A549 (cell line): ENCODE results near the gene NCOA3. TPM values are rescaled to one million over a fixed set of nuclear protein-coding genes. Genes with fewer than 3 reads are reported as not detected.
A peak's percentile ranks its signal among the peaks of the same experiment; 100 is the strongest.

Experiments
- ATAC-seq, 2 experiments: fragments of 200-7000 bp in 1 of 2; fragments of >200 bp in 1 of 2; cut with Nextera tagmentation in 1 of 2; cut with Tn5 transposase in 1 of 2; 3 replicates each; pipeline versions ENCODE4 v1.8.0 to v1.9.1; 2018 to 2020; ENCODE audit warnings: mild to moderate bottlenecking in 1 of 2, moderate library complexity in 1 of 2
- CTCF ChIA-PET: fragments of 300-600 bp; sonication (Branson Sonifier 250); formaldehyde crosslinking; extraction: SDS; loops from one replicate; lab custom pipeline; 2021; ENCODE audit warnings: antibody characterized with exemption, inconsistent platforms; lab: Yijun Ruan, JAX
- POLR2A ChIA-PET: fragments of 350-600 bp; formaldehyde crosslinking; extraction: SDS; loops from one replicate; lab custom pipeline; 2021; ENCODE audit warnings: antibody characterized with exemption, inconsistent platforms; lab: Yijun Ruan, JAX
- DNase-seq, 2 experiments: peaks; one replicate each; pipeline versions ENCODE4 v3.0.0 to v3.0.0-alpha.2; 2011 to 2016; ENCODE audit warnings: low read depth in 1 of 2, low spot score in 1 of 2
- FAIRE-seq: peaks from 2 replicates; lab custom pipeline; 2011; peaks lifted over from hg19 to GRCh38; lab: Jason Lieb, UNC
- H3K27ac ChIP-seq, 2 experiments: fragments of >200 bp; sonication (Bioruptor Twin); formaldehyde crosslinking; 3 replicates each; pipeline ENCODE4 v1.5.1; 2016 to 2017
- H3K4me1 ChIP-seq: fragments of >200 bp; sonication (Bioruptor Twin); formaldehyde crosslinking; 3 replicates; pipeline ENCODE4 v1.6.1; 2016
- H3K4me2 ChIP-seq: fragments of >200 bp; sonication (Bioruptor Twin); formaldehyde crosslinking; 3 replicates; pipeline ENCODE4 v1.6.1; 2016
- H3K4me3 ChIP-seq: fragments of >200 bp; sonication (Bioruptor Twin); formaldehyde crosslinking; 3 replicates; pipeline ENCODE4 v1.5.1; 2016
- H3K9me3 ChIP-seq: fragments of >200 bp; sonication (Bioruptor Twin); formaldehyde crosslinking; 3 replicates; pipeline ENCODE4 v1.6.1; 2016
- CEBPB ChIP-seq, 2 experiments: fragments of >200 bp in 1 of 2; sonication (Bioruptor Twin) in 1 of 2; formaldehyde crosslinking in 1 of 2; IDR thresholded peaks; 2 replicates each; pipeline ENCODE4 v1.6.1; 2012 to 2016
- CHD2 ChIP-seq: fragments of 150-350 bp; IDR thresholded peaks from 2 replicates; pipeline ENCODE4 v1.6.1; 2014; ENCODE audit warnings: low read length; ENCODE audit not compliant: partially characterized antibody
- CHD4 ChIP-seq: fragments of 200-600 bp; sonication (generic); IDR thresholded peaks from 2 replicates; pipeline ENCODE4 v1.6.1; 2016; ENCODE audit warnings: antibody characterized with exemption, mild to moderate bottlenecking, borderline replicate concordance
- EHF ChIP-seq: fragments of 250-450 bp; sonication (Bioruptor Pico); IDR thresholded peaks from 2 replicates; pipeline ENCODE4 v1.5.0; 2020; ENCODE audit warnings: mild to moderate bottlenecking
- EHMT2 ChIP-seq: fragments of 200-600 bp; sonication (generic); IDR thresholded peaks from 2 replicates; pipeline ENCODE4 v1.6.1; 2016; ENCODE audit warnings: antibody characterized with exemption, low read depth, mild to moderate bottlenecking, moderate library complexity
- FOXS1 ChIP-seq: fragments of 250-450 bp; sonication (Bioruptor Pico); IDR thresholded peaks from 2 replicates; pipeline ENCODE4 v1.5.0; 2020; ENCODE audit warnings: mild to moderate bottlenecking, moderate library complexity
- GATA3 ChIP-seq: IDR thresholded peaks from 2 replicates; pipeline ENCODE4 v1.6.1; 2012; ENCODE audit warnings: borderline replicate concordance
- HOXB13 ChIP-seq: fragments of 250-450 bp; sonication (Bioruptor Pico); IDR thresholded peaks from 2 replicates; pipeline ENCODE4 v1.5.0; 2020; ENCODE audit warnings: low read depth, mild to moderate bottlenecking, moderate library complexity
- JUN ChIP-seq, 2 experiments: fragments of >200 bp; sonication (Bioruptor Twin); formaldehyde crosslinking; IDR thresholded peaks; 2 replicates in 1 of 2; 3 replicates in 1 of 2; pipeline ENCODE4 v1.6.1; 2016 to 2017
- KDM5A ChIP-seq: fragments of 200-600 bp; sonication (generic); IDR thresholded peaks from 2 replicates; pipeline ENCODE4 v1.6.1; 2016; ENCODE audit warnings: antibody characterized with exemption, mild to moderate bottlenecking
- MAFK ChIP-seq: fragments of 450-650 bp; IDR thresholded peaks from 2 replicates; pipeline ENCODE4 v1.6.1; 2014; ENCODE audit not compliant: partially characterized antibody
- MAX ChIP-seq: IDR thresholded peaks from 2 replicates; pipeline ENCODE4 v1.6.1; 2012
- MAZ ChIP-seq: fragments of 150-350 bp; IDR thresholded peaks from 2 replicates; pipeline ENCODE4 v1.6.1; 2014; ENCODE audit warnings: antibody characterized with exemption, low read depth, low read length, borderline replicate concordance
- NPAS2 ChIP-seq: fragments of 250-450 bp; sonication (Bioruptor Pico); IDR thresholded peaks from 2 replicates; pipeline ENCODE4 v1.8.0; 2022; ENCODE audit warnings: mild to moderate bottlenecking, moderate library complexity, borderline replicate concordance
- NR3C1 ChIP-seq: fragments of >200 bp; sonication (Bioruptor Twin); formaldehyde crosslinking; IDR thresholded peaks from 3 replicates; pipeline ENCODE4 v1.6.1; 2017
- PHF8 ChIP-seq: fragments of 200-600 bp; sonication (generic); IDR thresholded peaks from 2 replicates; pipeline ENCODE4 v1.6.1; 2016; ENCODE audit warnings: low read depth, mild to moderate bottlenecking, antibody characterized with exemption, moderate library complexity, borderline replicate concordance
- POLR2A ChIP-seq: IDR thresholded peaks from 2 replicates; pipeline ENCODE4 v1.6.1; 2012; ENCODE audit warnings: mild to moderate bottlenecking, low read length
- RAD21 ChIP-seq, 2 experiments: fragments of >200 bp in 1 of 2; sonication (Bioruptor Twin) in 1 of 2; formaldehyde crosslinking in 1 of 2; IDR thresholded peaks in 1 of 2; conservative IDR thresholded peaks in 1 of 2; 2 replicates in 1 of 2; 3 replicates in 1 of 2; pipeline ENCODE4 v1.6.1; 2012 to 2018; ENCODE audit warnings: inconsistent platforms in 1 of 2
- RCOR1 ChIP-seq: fragments of 150-350 bp; IDR thresholded peaks from 2 replicates; pipeline ENCODE4 v1.6.1; 2014; ENCODE audit warnings: antibody characterized with exemption, low read length, low read depth
- RFX5 ChIP-seq: fragments of 450-650 bp; IDR thresholded peaks from 2 replicates; pipeline ENCODE4 v1.7.1; 2014; ENCODE audit warnings: antibody characterized with exemption, mild to moderate bottlenecking, moderate library complexity
- RNF2 ChIP-seq: fragments of 200-600 bp; sonication (generic); IDR thresholded peaks from 2 replicates; pipeline ENCODE4 v1.6.1; 2016; ENCODE audit warnings: low read depth, mild to moderate bottlenecking, antibody characterized with exemption, moderate library complexity, borderline replicate concordance
- SREBF2 ChIP-seq: fragments of 450-650 bp; IDR thresholded peaks from 2 replicates; pipeline ENCODE4 v1.6.1; 2014; ENCODE audit warnings: mild to moderate bottlenecking, moderate library complexity
- TFCP2L1 ChIP-seq: fragments of 250-450 bp; sonication (Bioruptor Pico); IDR thresholded peaks from 2 replicates; pipeline ENCODE4 v1.5.0; 2021; ENCODE audit warnings: mild to moderate bottlenecking
- TP53 ChIP-seq: fragments of 250-450 bp; sonication (Bioruptor Pico); IDR thresholded peaks from 2 replicates; pipeline ENCODE4 v1.5.0; 2021; ENCODE audit warnings: mild to moderate bottlenecking, moderate library complexity
- ZFP36 ChIP-seq: fragments of 450-650 bp; IDR thresholded peaks from 2 replicates; pipeline ENCODE4 v1.6.1; 2014; ENCODE audit warnings: borderline replicate concordance; ENCODE audit not compliant: partially characterized antibody
- ZNF302 ChIP-seq: fragments of 250-450 bp; sonication (Bioruptor Pico); IDR thresholded peaks from 2 replicates; pipeline ENCODE4 v1.9.0; 2021; ENCODE audit warnings: inconsistent platforms, mild to moderate bottlenecking, moderate library complexity
- WGBS: methylation state at CpG from one replicate; pipeline ENCODE4 v1.1.6; 2017; ENCODE audit errors: missing lambda C conversion rate; 5-methylcytosine and 5-hydroxymethylcytosine counted together
- polyA plus RNA-seq, 4 experiments: library from polyadenylated mRNA; depleted of rRNA in 3 of 4; stranded (reverse); fragments of >200 nt; fragmentation: RNase III in 1 of 4; extraction: RNeasy Plus Mini Kit Qiagen cat#74134 plus additional on column Dnase treatment in 1 of 4; gene quantifications; 2 replicates in 3 of 4; 3 replicates in 1 of 4; pipeline ENCODE4 v1.2.3, GENCODE V29; 2011 to 2017
- TF ChIP-seq, protein P1 (sequence below): IDR thresholded peaks from 2 replicates; pipeline ENCODE4 v1.6.1; 2012
- TF ChIP-seq, protein P2 (sequence below): fragments of >200 bp; sonication (Bioruptor Twin); formaldehyde crosslinking; IDR thresholded peaks from 2 replicates; pipeline ENCODE4 v1.6.1; 2016
- TF ChIP-seq, protein P3 (sequence below): fragments of >200 bp; sonication (Bioruptor Twin); formaldehyde crosslinking; IDR thresholded peaks from 3 replicates; pipeline ENCODE4 v1.5.1; 2016
- TF ChIP-seq, protein P4 (sequence below): fragments of 250-450 bp; sonication (Bioruptor Pico); IDR thresholded peaks from 2 replicates; pipeline ENCODE4 v1.5.0; 2020; ENCODE audit warnings: low read depth, mild to moderate bottlenecking, moderate library complexity

Gene NCOA3
- polyA plus RNA-seq, 2 of the 4 experiments (the other 2 are of a cell fraction) = 42.9 to 136 TPM

DNA sequence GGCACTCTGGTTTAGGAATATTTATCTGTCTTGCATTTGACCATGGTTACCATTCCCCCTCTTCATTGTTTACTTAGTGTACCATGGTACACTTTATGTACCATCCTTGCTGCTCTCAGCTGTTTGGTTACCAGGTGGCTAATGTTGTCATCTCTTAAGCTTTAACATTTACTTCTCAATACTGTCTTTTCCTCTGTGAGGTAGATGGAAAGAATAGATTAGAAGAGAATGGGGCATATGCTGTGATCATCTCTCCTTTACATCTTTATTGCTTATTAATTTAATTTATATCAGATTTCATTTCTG lies 109.2 kb downstream of the NCOA3 start:
- no peak for TF ChIP-seq RNF2
- TF ChIP-seq TP53 (CRISPR knock-in tag) = no peak
- TF ChIP-seq, protein P1, sequence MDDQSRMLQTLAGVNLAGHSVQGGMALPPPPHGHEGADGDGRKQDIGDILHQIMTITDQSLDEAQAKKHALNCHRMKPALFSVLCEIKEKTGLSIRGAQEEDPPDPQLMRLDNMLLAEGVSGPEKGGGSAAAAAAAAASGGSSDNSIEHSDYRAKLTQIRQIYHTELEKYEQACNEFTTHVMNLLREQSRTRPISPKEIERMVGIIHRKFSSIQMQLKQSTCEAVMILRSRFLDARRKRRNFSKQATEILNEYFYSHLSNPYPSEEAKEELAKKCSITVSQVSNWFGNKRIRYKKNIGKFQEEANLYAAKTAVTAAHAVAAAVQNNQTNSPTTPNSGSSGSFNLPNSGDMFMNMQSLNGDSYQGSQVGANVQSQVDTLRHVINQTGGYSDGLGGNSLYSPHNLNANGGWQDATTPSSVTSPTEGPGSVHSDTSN = no peak
- no peak for TF ChIP-seq PHF8
- no peak for TF ChIP-seq KDM5A
- no peak for TF ChIP-seq RFX5
- TF ChIP-seq CHD2 = no peak
- TF ChIP-seq POLR2A = no peak
- TF ChIP-seq RCOR1 = no peak
- TF ChIP-seq CHD4 = no peak
- no peak for TF ChIP-seq CEBPB (IDR thresholded peaks at IDR 0.05)
- TF ChIP-seq EHMT2 = no peak
- TF ChIP-seq, protein P2, sequence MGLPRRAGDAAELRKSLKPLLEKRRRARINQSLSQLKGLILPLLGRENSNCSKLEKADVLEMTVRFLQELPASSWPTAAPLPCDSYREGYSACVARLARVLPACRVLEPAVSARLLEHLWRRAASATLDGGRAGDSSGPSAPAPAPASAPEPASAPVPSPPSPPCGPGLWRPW = no peak
- TF ChIP-seq HOXB13 (CRISPR knock-in tag) = no peak
- TF ChIP-seq MAFK = no peak
- TF ChIP-seq, all 56 proteins: peak for 0
- Histone ChIP-seq H3K4me2 (peak overlapping the region; percentile 59), H3K4me1 (peaks cover 66% of the 10 kb centered on the region), H3K4me3 (no peak overlapping the region), H3K9me3 (no peaks in the 10 kb centered on the region), H3K27ac (peak overlapping the region in 1 of 2 experiments; percentile 83; a peak in 3 of 6 replicates)
- no peak for FAIRE-seq
- DNase-seq = no peak
- ChIA-PET POLR2A (interaction anchor here (0.8 kb wide), 1 partner anchor 109 kb away, joined by 3 read pairs; the partner anchor contains the start of gene NCOA3), CTCF (interaction anchor here (1.1 to 4.9 kb wide), 7 partner anchors 10 to 338 kb away, joined by 3 to 24 read pairs (median 5); no protein-coding TSS in a partner anchor)
- peak in 1 of 2 experiments; percentile 45; a peak in 1 of 6 replicates for ATAC-seq

GRCh38 chr20:47611785-47612184 lies 110.1 kb downstream of the NCOA3 start:
- CTCF ChIA-PET = interaction anchor here (1.2 to 4.9 kb wide), 4 partner anchors 9 to 339 kb away, joined by 4 to 24 read pairs (median 6); no protein-coding TSS in a partner anchor
- POLR2A ChIA-PET = no interaction called here
- FAIRE-seq (no peak), ATAC-seq (no peak), DNase-seq (no peak)
- H3K27ac ChIP-seq = no peak overlapping the region
- peaks cover 62% of the 10 kb centered on the region for H3K4me1 ChIP-seq
- no peak overlapping the region for H3K4me2 ChIP-seq
- no peak for TF ChIP-seq EHF (CRISPR knock-in tag)
- TF ChIP-seq NPAS2 = no peak
- no peak for TF ChIP-seq PHF8
- TF ChIP-seq GATA3 = no peak
- TF ChIP-seq, protein P3, sequence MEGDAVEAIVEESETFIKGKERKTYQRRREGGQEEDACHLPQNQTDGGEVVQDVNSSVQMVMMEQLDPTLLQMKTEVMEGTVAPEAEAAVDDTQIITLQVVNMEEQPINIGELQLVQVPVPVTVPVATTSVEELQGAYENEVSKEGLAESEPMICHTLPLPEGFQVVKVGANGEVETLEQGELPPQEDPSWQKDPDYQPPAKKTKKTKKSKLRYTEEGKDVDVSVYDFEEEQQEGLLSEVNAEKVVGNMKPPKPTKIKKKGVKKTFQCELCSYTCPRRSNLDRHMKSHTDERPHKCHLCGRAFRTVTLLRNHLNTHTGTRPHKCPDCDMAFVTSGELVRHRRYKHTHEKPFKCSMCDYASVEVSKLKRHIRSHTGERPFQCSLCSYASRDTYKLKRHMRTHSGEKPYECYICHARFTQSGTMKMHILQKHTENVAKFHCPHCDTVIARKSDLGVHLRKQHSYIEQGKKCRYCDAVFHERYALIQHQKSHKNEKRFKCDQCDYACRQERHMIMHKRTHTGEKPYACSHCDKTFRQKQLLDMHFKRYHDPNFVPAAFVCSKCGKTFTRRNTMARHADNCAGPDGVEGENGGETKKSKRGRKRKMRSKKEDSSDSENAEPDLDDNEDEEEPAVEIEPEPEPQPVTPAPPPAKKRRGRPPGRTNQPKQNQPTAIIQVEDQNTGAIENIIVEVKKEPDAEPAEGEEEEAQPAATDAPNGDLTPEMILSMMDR = no peak
- no peak for TF ChIP-seq SREBF2
- H3K9me3 ChIP-seq = no peaks in the 10 kb centered on the region
- WGBS = 97% methylated on average over 9 of the region's 9 CpGs
- no peak overlapping the region for H3K4me3 ChIP-seq

GRCh38 chr20:47612670-47613069 lies 111.0 kb downstream of the NCOA3 start:
- CTCF ChIA-PET = interaction anchor here (1.1 to 2.4 kb wide), 5 partner anchors 8 to 340 kb away, joined by 4 to 6 read pairs (median 6); no protein-coding TSS in a partner anchor
- ATAC-seq = no peak
- Histone ChIP-seq H3K27ac (peak overlapping the region in 1 of 2 experiments; percentile 29; a peak in 1 of 6 replicates), H3K9me3 (no peaks in the 10 kb centered on the region)
- TF ChIP-seq KDM5A (no peak), JUN (IDR thresholded peaks at IDR 0.05) (no peak), MAX (no peak), SREBF2 (no peak), MAZ (no peak), TP53 (CRISPR knock-in tag) (no peak), RNF2 (no peak), ZFP36 (no peak), NPAS2 (no peak), FOXS1 (no peak), ZNF302 (no peak), RAD21 (conservative IDR thresholded peaks at IDR 0.05 in 1 of 2, IDR thresholded peaks at IDR 0.05 in 1 of 2) (no peak), TFCP2L1 (CRISPR knock-in tag) (no peak), NR3C1 (no peak)
- TF ChIP-seq, protein P4, sequence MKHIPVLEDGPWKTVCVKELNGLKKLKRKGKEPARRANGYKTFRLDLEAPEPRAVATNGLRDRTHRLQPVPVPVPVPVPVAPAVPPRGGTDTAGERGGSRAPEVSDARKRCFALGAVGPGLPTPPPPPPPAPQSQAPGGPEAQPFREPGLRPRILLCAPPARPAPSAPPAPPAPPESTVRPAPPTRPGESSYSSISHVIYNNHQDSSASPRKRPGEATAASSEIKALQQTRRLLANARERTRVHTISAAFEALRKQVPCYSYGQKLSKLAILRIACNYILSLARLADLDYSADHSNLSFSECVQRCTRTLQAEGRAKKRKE (CRISPR knock-in tag) = no peak
- TF ChIP-seq, all 56 proteins: peak for 0
- no peak overlapping the region for H3K4me2 ChIP-seq
- WGBS = 93% methylated on average over 2 of the region's 2 CpGs
- POLR2A ChIA-PET = no interaction called here
- FAIRE-seq (no peak), DNase-seq (no peak)
- peaks cover 56% of the 10 kb centered on the region for H3K4me1 ChIP-seq
- no peak overlapping the region for H3K4me3 ChIP-seq
